ENCODE results near the gene ZSWIM3.

ZSWIM3 gene

DNA sequence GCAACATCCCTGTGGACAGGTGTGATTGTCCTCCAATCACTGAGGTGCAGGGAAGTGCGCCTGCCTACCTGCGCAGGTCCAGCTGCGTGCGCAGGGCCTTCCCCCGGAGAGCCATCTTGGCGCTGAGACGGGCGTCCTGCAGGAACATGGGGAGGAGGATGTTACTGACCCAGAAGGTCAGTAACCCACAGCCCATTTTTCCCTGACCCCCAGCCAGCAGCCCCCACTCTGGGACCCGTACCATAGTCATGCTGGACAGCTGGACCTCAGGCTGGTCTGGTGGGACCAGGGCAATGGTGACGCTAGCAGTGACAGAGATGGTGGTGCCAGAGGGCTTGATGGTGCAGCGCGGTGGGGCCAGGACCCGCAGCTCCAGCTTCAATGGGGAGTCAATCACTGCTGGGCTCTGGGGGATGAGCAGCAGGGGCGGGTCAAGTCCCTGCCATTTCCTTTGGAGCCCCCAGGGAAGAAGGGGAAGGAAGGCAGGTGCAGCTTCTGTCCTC is 44.8 kb downstream of the ZSWIM3 start:
- Histone ChIP-seq H3K4me2 (ENCODE audit: low read depth, low read length) (no peak overlapping the region), H3K9me3 (replicated peaks; ENCODE audit: insufficient read depth, low read length) (no peaks in the 10 kb centered on the region), H4K20me1 (ENCODE audit: insufficient read depth, low read length) (no peaks in the 10 kb centered on the region), H3K27me3 (replicated peaks; ENCODE audit: insufficient read depth, low read length) (no peaks in the 10 kb centered on the region), H3K4me3 (ENCODE audit: low read length) (no peak overlapping the region), H3K27ac (ENCODE audit: low read length) (no peak overlapping the region), H3K4me1 (ENCODE audit: low read length) (no peaks in the 10 kb centered on the region), H2AFZ (ENCODE audit: low read length) (no peak overlapping the region), H3K9me2 (replicated peaks; ENCODE audit: insufficient read depth, low read length) (no peaks in the 10 kb centered on the region), H3K36me3 (replicated peaks; ENCODE audit: insufficient read depth, low read length) (no peaks in the 10 kb centered on the region), H3K79me2 (ENCODE audit: low read length) (no peaks in the 10 kb centered on the region), H3K9ac (ENCODE audit: low read length) (no peak overlapping the region), H3F3A (ENCODE audit: insufficient read depth, low read length) (no peaks in the 10 kb centered on the region)
- no peak for DNase-seq
- TF ChIP-seq EZH2 (optimal IDR thresholded peaks at IDR 0.05; ENCODE audit: low read depth, low read length) (no peak), EZH2phosphoT487 (IDR thresholded peaks at IDR 0.05; ENCODE audit: low read length) (no peak)
- TF ChIP-seq, protein P1, sequence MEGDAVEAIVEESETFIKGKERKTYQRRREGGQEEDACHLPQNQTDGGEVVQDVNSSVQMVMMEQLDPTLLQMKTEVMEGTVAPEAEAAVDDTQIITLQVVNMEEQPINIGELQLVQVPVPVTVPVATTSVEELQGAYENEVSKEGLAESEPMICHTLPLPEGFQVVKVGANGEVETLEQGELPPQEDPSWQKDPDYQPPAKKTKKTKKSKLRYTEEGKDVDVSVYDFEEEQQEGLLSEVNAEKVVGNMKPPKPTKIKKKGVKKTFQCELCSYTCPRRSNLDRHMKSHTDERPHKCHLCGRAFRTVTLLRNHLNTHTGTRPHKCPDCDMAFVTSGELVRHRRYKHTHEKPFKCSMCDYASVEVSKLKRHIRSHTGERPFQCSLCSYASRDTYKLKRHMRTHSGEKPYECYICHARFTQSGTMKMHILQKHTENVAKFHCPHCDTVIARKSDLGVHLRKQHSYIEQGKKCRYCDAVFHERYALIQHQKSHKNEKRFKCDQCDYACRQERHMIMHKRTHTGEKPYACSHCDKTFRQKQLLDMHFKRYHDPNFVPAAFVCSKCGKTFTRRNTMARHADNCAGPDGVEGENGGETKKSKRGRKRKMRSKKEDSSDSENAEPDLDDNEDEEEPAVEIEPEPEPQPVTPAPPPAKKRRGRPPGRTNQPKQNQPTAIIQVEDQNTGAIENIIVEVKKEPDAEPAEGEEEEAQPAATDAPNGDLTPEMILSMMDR (IDR thresholded peaks at IDR 0.05; ENCODE audit: low read length): no peak

DNA sequence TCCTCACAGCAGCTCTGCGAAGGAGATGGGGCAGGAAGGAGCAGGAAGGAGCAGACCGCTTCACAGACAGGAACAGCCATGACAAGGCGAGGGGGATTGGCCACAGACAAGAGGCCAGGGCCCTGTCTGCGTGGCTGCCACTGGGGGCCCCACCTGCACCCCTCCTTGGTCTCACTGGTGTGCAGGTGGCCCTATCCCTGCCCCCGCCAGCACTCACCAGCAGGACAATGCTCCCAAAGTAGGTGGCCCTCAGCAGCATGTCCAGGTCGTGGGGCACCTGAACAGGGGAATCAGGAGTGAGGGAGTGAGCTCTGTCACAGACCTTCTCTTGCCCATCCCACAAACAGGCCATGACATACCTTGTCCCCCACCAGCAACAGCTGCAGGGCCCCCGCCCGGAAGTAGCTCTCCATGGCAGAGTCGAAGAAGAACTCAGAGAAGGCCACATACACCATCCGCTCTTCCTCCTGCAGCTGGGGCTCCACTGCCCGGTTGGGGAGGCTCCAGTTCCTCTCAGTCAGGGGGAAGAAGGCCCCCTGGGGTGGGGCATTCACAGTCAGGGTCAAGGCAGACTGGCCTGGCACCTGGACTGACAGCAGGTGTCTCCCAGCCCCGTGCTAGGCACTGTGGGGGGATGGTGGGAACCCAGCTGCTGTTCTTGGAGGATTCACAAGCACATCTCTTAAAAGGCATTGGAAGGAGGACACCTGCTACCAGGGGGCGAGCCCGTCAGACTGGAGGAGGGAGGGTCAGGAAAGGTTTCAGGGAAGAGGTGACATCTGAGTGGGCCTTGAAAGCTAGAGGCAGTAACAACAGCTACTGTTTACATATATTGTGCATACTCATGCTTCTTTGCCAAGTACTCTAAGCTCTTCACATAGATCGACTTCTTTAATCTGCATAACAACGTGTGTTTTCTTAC is 47.4 kb downstream of the ZSWIM3 start:
- no peak overlapping the region for H3K4me2 ChIP-seq (ENCODE audit: low read depth, low read length)
- no peak overlapping the region for H3K9ac ChIP-seq (ENCODE audit: low read length)
- H3K9me2 ChIP-seq (replicated peaks; ENCODE audit: insufficient read depth, low read length): no peaks in the 10 kb centered on the region

DNA sequence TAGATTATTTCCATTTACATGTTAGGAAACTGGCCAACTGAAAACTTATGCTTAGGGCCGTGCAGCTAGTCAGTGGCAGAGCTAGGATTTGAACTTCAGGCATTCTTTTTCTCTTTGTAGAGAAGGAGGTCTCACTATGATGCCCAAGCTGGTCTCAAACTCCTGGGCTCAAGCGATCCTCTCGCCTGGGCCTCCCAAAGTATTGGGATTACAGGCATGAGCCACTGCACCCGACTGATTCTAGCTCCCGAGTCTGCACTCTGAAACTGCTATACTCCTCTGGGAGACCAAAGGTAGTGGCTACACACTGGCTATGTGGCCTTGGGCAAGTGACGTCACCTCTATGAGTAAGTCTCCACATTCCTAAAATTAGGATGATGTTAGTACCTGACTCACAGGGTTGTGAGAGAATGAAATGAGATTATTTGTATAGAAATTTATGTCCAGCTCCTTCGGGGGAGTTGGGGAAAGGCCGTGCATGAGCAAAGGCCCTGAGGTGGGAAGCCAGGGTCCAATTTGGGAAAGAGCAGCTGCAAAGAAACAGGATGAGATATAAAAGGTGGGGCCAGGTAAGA is 48.2 kb downstream of the ZSWIM3 start:
- TF ChIP-seq EZH2 (optimal IDR thresholded peaks at IDR 0.05; ENCODE audit: low read depth, low read length) (no peak), EZH2phosphoT487 (IDR thresholded peaks at IDR 0.05; ENCODE audit: low read length) (no peak)
- TF ChIP-seq, protein P1 (IDR thresholded peaks at IDR 0.05; ENCODE audit: low read length): no peak
- no peaks in the 10 kb centered on the region for H3K79me2 ChIP-seq (ENCODE audit: low read length)
- DNase-seq: no peak
- no peak overlapping the region for H3K4me3 ChIP-seq (ENCODE audit: low read length)
- no peaks in the 10 kb centered on the region for H3K9me2 ChIP-seq (replicated peaks; ENCODE audit: insufficient read depth, low read length)
- no peak overlapping the region for H3K9ac ChIP-seq (ENCODE audit: low read length)
- no peaks in the 10 kb centered on the region for H3K36me3 ChIP-seq (replicated peaks; ENCODE audit: insufficient read depth, low read length)
- no peaks in the 10 kb centered on the region for H4K20me1 ChIP-seq (ENCODE audit: insufficient read depth, low read length)
- no peaks in the 10 kb centered on the region for H3F3A ChIP-seq (ENCODE audit: insufficient read depth, low read length)
- H3K4me1 ChIP-seq (ENCODE audit: low read length): no peaks in the 10 kb centered on the region
- H3K9me3 ChIP-seq (replicated peaks; ENCODE audit: insufficient read depth, low read length): no peaks in the 10 kb centered on the region
- no peak overlapping the region for H3K4me2 ChIP-seq (ENCODE audit: low read depth, low read length)
- no peaks in the 10 kb centered on the region for H3K27me3 ChIP-seq (replicated peaks; ENCODE audit: insufficient read depth, low read length)
- no peak overlapping the region for H2AFZ ChIP-seq (ENCODE audit: low read length)
- H3K27ac ChIP-seq (ENCODE audit: low read length): no peak overlapping the region

More for the DNA sequence above, 47.4 kb downstream of the ZSWIM3 start:
- Histone ChIP-seq H3K9me3 (replicated peaks; ENCODE audit: insufficient read depth, low read length) (no peaks in the 10 kb centered on the region), H3K4me1 (ENCODE audit: low read length) (no peaks in the 10 kb centered on the region), H3K36me3 (replicated peaks; ENCODE audit: insufficient read depth, low read length) (no peaks in the 10 kb centered on the region), H3F3A (ENCODE audit: insufficient read depth, low read length) (no peaks in the 10 kb centered on the region), H3K4me3 (ENCODE audit: low read length) (no peak overlapping the region), H4K20me1 (ENCODE audit: insufficient read depth, low read length) (no peaks in the 10 kb centered on the region), H3K79me2 (ENCODE audit: low read length) (no peaks in the 10 kb centered on the region), H3K27me3 (replicated peaks; ENCODE audit: insufficient read depth, low read length) (no peaks in the 10 kb centered on the region), H2AFZ (ENCODE audit: low read length) (no peak overlapping the region), H3K27ac (ENCODE audit: low read length) (no peak overlapping the region)
- no peak for TF ChIP-seq EZH2 (optimal IDR thresholded peaks at IDR 0.05; ENCODE audit: low read depth, low read length)
- TF ChIP-seq EZH2phosphoT487 (IDR thresholded peaks at IDR 0.05; ENCODE audit: low read length): no peak
- TF ChIP-seq, protein P1 (IDR thresholded peaks at IDR 0.05; ENCODE audit: low read length): no peak
- no peak for DNase-seq
